Measurements from ENCODE around the gene CYP46A1. TPM values are rescaled to one million over a fixed set of nuclear protein-coding genes. Genes with fewer than 3 reads are reported as not detected.

The CYP46A1 gene
- total RNA-seq, 1 experiment from 2014 or later: 0.59 TPM

GRCh38 chr14:99679543-99679942 lies 4.6 kb upstream of the CYP46A1 start:
- H2BK120ac ChIP-seq (ENCODE audit: low read depth, low read length, poor library complexity, severe bottlenecking): no peak overlapping the region
- H2BK20ac ChIP-seq (ENCODE audit: low read depth, low read length, poor library complexity, severe bottlenecking): no peak overlapping the region
- H3T11ph ChIP-seq (ENCODE audit: low read length): no peak overlapping the region
- no peak overlapping the region for H3K56ac ChIP-seq (ENCODE audit: insufficient read length, low read depth, low read length)
- H3K4ac ChIP-seq (ENCODE audit: low read depth, low read length): no peak overlapping the region
- DNase-seq: peak; percentile 18
- H3K4me3 Mint-ChIP-seq: no peak overlapping the region
- peaks cover 8 to 10% of the 10 kb centered on the region in 2 experiments for H3K4me1 Mint-ChIP-seq
- no peak overlapping the region for H2AK5ac ChIP-seq (ENCODE audit: insufficient read length, low read length)
- H3K27ac Mint-ChIP-seq: no peak overlapping the region; a peak in 1 of 7 replicates
- no peaks in the 10 kb centered on the region for H3K4me1 ChIP-seq (ENCODE audit: insufficient read depth, low read length)
- H3K79me1 ChIP-seq (ENCODE audit: insufficient read depth, low read depth, low read length, poor library complexity, severe bottlenecking): no peaks in the 10 kb centered on the region
- H3K23ac ChIP-seq (ENCODE audit: insufficient read length, low read depth, low read length): no peak overlapping the region
- no peaks in the 10 kb centered on the region for H3K79me2 ChIP-seq (ENCODE audit: insufficient read depth, low read length)
- peaks cover 3 to 10% (median 8%) of the 10 kb centered on the region in 3 experiments; a peak in 3 of 7 replicates for H3K36me3 Mint-ChIP-seq (ENCODE audit: insufficient read depth in 1 of 3, low read depth in 3 of 3)
- no peak overlapping the region for H4K8ac ChIP-seq (replicated peaks; ENCODE audit: insufficient read length, low read depth, low read length)
- H2BK5ac ChIP-seq (ENCODE audit: insufficient read length, low read length): no peak overlapping the region
- no peak overlapping the region for H2BK15ac ChIP-seq (ENCODE audit: low read depth, low read length)
- WGBS (ENCODE audit: extremely low coverage, insufficient read length, low lambda C conversion rate): no CpG with 5 or more reads among the region's 8 CpGs
- H2AFZ ChIP-seq (ENCODE audit: low read length): no peak overlapping the region
- H3K18ac ChIP-seq (ENCODE audit: insufficient read length, low read depth, low read length): no peak overlapping the region
- H3K27ac ChIP-seq (ENCODE audit: insufficient read length, low read depth, low read length): no peak overlapping the region
- no peak overlapping the region for H2BK12ac ChIP-seq (ENCODE audit: insufficient read length, low read depth, low read length)
- no peak overlapping the region for H4K5ac ChIP-seq (ENCODE audit: insufficient read length, low read depth, low read length)
- peaks cover 8% of the 10 kb centered on the region for H3K23me2 ChIP-seq (ENCODE audit: insufficient read length, low read depth, low read length, poor library complexity, severe bottlenecking)
- no peak for TF ChIP-seq CTCF (conservative IDR thresholded peaks at IDR 0.05)
- peaks cover 8% of the 10 kb centered on the region for H3K9me3 ChIP-seq (ENCODE audit: control insufficient read depth, low read depth, low read length)
- peaks cover 15 to 23% of the 10 kb centered on the region in 2 experiments; a peak in 4 of 5 replicates for H3K9me3 Mint-ChIP-seq
- no peak overlapping the region for H4K91ac ChIP-seq (ENCODE audit: insufficient read length, low read depth, low read length)
- H3K9ac ChIP-seq (ENCODE audit: extremely low read depth, insufficient read length, low read length): no peak overlapping the region
- H3K4me2 ChIP-seq (ENCODE audit: insufficient read depth, insufficient read length, low read length): no peak overlapping the region
- H4K20me1 ChIP-seq (ENCODE audit: control insufficient read depth, insufficient read depth, insufficient read length): no peaks in the 10 kb centered on the region
- H3K14ac ChIP-seq (ENCODE audit: insufficient read depth, low read length): no peak overlapping the region
- no peaks in the 10 kb centered on the region for H3K27me3 ChIP-seq (ENCODE audit: insufficient read depth, low read length)
- H3K27me3 Mint-ChIP-seq (ENCODE audit: low read depth): peaks cover 4% of the 10 kb centered on the region

All from H9 (cell line).